Erythroblast (primary cell): ENCODE results near the gene PHYHIPL.
A peak's percentile ranks its signal among the peaks of the same experiment; 100 is the strongest.
"Not testable (repeated sequence)": the region's sequence is repeated elsewhere in the genome, so short reads cannot be mapped to it uniquely, and the experiment has no call there.

Experiments
- DNase-seq, 2 experiments: peaks; one replicate each; lab custom pipeline; 2025; lab: John Stamatoyannopoulos, UW
- GATA1 ChIP-seq: IDR thresholded peaks from 2 replicates; pipeline ENCODE4 v1.6.1; 2011; ENCODE audit warnings: low read depth, mild to moderate bottlenecking, control low read depth, low read length, moderate library complexity
- POLR2A ChIP-seq: IDR thresholded peaks from 2 replicates; pipeline ENCODE4 v1.6.1; 2011; ENCODE audit warnings: mild to moderate bottlenecking, low read length

Gene PHYHIPL

GRCh38 chr10:59175538-59176240, 754 bp upstream of the PHYHIPL start:
- no peak for TF ChIP-seq POLR2A
- no peak for TF ChIP-seq GATA1
- DNase-seq = no peak

GRCh38 chr10:59177031-59177797, 771 bp downstream of the PHYHIPL start:
- TF ChIP-seq POLR2A (no peak), GATA1 (no peak)
- DNase-seq = no peak

DNA sequence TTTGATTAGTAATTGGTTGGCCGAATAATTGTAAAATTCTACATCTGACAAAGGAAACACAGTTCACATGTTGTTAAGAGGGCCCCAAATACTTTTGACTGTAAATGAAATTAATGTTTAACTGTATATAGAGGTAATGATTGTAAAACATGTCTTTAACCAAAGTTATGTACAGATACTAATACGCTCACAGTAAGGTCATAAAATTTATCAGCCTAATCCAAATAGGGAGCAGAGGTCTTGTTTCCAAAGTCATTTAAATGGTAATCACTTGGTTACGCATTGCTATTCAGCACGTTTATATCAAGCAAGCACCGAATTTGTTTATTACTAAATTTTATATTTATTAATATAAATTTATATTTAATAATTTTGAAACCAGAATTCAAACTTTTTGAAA, 1.4 kb downstream of the PHYHIPL start:
- DNase-seq = no peak
- TF ChIP-seq POLR2A (no peak), GATA1 (no peak)

- no peak for DNase-seq
- no peak for TF ChIP-seq POLR2A
- TF ChIP-seq GATA1 = no peak
Observed at GRCh38 chr10:59179068-59179467, 2.6 kb downstream of the PHYHIPL start.

GRCh38 chr10:59180689-59181270, 4.3 kb downstream of the PHYHIPL start:
- DNase-seq = no peak
- TF ChIP-seq GATA1 = no peak
- no peak for TF ChIP-seq POLR2A

- peak in 1 of 2 experiments; percentile 5 for DNase-seq
- TF ChIP-seq GATA1 = no peak
- TF ChIP-seq POLR2A = no peak
Observed at GRCh38 chr10:59181668-59182067, 5.2 kb downstream of the PHYHIPL start.

- no peak for DNase-seq
- no peak for TF ChIP-seq GATA1
Observed at GRCh38 chr10:59190332-59190731, 13.9 kb downstream of the PHYHIPL start.

DNA sequence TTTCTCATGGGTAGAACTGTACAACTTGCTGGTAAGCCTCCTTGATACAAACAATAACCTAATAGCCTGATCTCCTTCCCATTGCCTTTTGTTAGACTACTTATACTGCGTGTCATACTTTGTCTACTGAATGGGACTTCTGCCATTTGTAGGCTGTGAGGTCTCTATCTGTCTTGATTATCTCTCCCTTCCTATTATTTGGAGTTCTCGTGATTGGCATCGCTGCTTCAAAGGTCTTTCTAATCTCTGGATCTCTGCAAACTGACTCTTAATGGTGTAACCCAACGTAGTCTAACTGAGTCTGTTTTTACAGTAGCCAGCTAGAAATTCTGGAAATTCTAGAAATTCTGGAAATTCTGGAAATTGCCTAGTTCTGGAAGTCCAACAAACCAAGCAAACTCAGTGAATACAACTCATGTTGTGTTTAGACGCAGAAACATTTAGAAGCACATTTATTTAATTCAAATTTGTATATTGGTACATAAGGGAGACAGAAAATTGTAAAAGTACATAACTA, 29.8 kb downstream of the PHYHIPL start:
- DNase-seq = no peak
- no peak for TF ChIP-seq POLR2A
- no peak for TF ChIP-seq GATA1

- DNase-seq = no peak
- TF ChIP-seq POLR2A = no peak
- TF ChIP-seq GATA1 = no peak
Observed at GRCh38 chr10:59212301-59212798, 35.9 kb downstream of the PHYHIPL start.

- DNase-seq = no peak
- TF ChIP-seq GATA1 (no peak), POLR2A (no peak)
Observed at GRCh38 chr10:59214160-59214559, 37.7 kb downstream of the PHYHIPL start.

- TF ChIP-seq GATA1 = no peak
- no peak for DNase-seq
Observed at GRCh38 chr10:59216178-59216869, 39.9 kb downstream of the PHYHIPL start.

- TF ChIP-seq GATA1 (no peak), POLR2A (no peak)
- DNase-seq = no peak
Observed at GRCh38 chr10:59222788-59223187, 46.3 kb downstream of the PHYHIPL start.

DNA sequence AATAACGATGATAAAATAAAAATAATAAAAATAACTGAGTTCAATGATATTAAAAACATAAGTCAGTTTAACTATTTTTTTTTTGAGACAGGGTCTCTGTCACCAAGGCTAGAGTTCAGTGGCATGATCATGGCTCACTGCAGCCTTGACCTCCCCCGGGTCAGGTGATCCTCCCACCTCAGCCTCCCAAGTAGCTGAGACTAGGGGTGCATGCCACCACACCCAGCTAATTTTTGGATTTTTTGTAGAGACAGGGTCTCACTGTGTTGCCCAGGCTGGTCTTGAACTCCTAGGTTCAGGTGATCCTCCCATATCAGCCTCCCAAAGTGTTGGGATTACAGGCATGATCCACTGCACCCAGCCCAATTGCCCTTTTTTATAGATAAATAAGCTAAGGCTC, 47.2 kb downstream of the PHYHIPL start:
- not testable (repeated sequence) for DNase-seq

DNA sequence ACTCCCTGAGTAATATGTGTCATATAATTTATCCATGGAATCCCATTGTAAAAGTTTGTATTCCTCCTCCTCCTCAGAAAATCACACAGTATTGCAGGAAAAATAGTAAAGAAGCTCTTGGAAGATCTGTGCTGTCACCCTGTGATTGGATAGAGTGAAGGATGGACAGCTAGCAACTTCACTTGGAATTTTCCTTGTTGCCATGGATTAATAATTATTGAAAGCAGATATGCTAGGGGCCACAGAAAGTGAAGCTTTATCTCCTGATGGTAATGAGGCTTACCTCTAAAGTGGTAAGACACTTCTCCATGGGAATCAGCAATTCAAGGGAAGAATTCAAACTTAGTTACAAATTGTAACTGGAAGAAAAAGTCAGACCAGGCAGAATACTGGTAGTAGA, 48.8 kb downstream of the PHYHIPL start:
- TF ChIP-seq POLR2A = no peak
- TF ChIP-seq GATA1 = no peak
- DNase-seq = no peak
